WI38 (cell line): ENCODE results near the gene HEY2.

ENCODE experiments used
- H3K4me3 ChIP-seq: 2 replicates; pipeline ENCODE4 v1.5.1; 2011; ENCODE audit warnings: low read depth, mild to moderate bottlenecking, control low read depth, low read length
- TF ChIP-seq, protein P1 (sequence below): IDR thresholded peaks from 2 replicates; pipeline ENCODE4 v1.5.1; 2012; ENCODE audit warnings: low read depth, mild to moderate bottlenecking, control low read depth, low read length

HEY2 gene

DNA sequence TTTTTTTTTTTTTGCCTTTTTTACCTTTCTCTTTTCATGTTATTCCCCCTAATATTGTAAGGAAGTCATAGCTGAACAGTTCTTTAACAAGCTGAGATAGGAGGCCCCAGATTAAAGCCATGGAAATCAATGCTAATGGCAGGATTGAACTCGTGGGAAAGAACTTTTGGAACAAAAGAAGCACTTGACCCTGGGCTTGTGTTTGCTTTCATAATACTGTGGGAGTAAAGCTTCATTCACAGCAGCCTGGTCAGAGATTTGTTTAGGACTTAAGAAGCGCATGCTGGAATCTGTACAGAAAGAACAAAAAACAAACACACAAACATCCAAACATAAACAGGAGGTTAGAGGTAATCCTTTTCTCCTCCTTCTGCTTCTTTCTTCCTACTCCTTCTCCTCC is 5.1 kb downstream of the HEY2 start:
- H3K4me3 ChIP-seq = no peak overlapping the region
- TF ChIP-seq, protein P1, sequence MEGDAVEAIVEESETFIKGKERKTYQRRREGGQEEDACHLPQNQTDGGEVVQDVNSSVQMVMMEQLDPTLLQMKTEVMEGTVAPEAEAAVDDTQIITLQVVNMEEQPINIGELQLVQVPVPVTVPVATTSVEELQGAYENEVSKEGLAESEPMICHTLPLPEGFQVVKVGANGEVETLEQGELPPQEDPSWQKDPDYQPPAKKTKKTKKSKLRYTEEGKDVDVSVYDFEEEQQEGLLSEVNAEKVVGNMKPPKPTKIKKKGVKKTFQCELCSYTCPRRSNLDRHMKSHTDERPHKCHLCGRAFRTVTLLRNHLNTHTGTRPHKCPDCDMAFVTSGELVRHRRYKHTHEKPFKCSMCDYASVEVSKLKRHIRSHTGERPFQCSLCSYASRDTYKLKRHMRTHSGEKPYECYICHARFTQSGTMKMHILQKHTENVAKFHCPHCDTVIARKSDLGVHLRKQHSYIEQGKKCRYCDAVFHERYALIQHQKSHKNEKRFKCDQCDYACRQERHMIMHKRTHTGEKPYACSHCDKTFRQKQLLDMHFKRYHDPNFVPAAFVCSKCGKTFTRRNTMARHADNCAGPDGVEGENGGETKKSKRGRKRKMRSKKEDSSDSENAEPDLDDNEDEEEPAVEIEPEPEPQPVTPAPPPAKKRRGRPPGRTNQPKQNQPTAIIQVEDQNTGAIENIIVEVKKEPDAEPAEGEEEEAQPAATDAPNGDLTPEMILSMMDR = no peak

DNA sequence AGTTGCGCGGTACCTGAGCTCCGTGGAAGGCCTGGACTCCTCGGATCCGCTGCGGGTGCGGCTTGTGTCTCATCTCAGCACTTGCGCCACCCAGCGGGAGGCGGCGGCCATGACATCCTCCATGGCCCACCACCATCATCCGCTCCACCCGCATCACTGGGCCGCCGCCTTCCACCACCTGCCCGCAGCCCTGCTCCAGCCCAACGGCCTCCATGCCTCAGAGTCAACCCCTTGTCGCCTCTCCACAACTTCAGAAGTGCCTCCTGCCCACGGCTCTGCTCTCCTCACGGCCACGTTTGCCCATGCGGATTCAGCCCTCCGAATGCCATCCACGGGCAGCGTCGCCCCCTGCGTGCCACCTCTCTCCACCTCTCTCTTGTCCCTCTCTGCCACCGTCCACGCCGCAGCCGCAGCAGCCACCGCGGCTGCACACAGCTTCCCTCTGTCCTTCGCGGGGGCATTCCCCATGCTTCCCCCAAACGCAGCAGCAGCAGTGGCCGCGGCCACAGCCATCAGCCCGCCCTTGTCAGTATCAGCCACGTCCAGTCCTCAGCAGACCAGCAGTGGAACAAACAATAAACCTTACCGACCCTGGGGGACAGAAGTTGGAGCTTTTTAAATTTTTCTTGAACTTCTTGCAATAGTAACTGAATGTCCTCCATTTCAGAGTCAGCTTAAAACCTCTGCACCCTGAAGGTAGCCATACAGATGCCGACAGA is 9.9 kb downstream of the HEY2 start:
- TF ChIP-seq, protein P1 = peak; percentile 15; the same call in 1 of the 2 replicates
- H3K4me3 ChIP-seq = no peak overlapping the region

DNA sequence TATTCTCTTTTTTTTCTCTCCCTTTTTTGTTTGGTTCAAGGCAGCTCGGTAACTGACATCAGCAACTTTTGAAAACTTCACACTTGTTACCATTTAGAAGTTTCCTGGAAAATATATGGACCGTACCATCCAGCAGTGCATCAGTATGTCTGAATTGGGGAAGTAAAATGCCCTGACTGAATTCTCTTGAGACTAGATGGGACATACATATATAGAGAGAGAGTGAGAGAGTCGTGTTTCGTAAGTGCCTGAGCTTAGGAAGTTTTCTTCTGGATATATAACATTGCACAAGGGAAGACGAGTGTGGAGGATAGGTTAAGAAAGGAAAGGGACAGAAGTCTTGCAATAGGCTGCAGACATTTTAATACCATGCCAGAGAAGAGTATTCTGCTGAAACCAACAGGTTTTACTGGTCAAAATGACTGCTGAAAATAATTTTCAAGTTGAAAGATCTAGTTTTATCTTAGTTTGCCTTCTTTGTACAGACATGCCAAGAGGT is 10.6 kb downstream of the HEY2 start:
- TF ChIP-seq, protein P1 = no peak
- H3K4me3 ChIP-seq = no peak overlapping the region

DNA sequence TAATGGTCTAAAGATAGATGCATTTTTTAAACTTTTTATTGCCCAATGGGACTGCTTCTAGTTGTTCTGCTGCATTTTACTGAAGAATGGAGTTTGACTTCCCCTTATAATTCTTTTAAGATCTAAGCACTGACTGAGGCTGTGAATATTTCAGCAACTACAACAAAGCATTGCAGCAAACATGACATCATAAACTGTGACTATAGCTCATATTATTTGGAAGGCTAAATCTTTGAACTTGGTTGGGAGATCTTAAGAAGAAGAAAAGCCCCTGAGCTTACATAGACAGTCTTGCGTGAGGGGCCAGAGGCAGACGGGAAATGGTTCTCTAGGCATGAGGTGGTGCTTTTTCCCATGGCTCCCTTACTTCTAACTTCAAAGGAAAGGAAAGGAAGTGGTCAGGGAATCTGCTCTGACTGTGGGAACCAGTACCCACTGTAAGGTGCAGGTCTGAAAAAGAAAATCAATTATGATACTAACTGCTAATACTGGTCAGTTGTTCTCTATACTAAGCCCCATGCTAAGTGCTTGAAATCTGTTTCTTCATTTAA is 14.8 kb downstream of the HEY2 start:
- TF ChIP-seq, protein P1 = no peak
- H3K4me3 ChIP-seq = no peak overlapping the region

DNA sequence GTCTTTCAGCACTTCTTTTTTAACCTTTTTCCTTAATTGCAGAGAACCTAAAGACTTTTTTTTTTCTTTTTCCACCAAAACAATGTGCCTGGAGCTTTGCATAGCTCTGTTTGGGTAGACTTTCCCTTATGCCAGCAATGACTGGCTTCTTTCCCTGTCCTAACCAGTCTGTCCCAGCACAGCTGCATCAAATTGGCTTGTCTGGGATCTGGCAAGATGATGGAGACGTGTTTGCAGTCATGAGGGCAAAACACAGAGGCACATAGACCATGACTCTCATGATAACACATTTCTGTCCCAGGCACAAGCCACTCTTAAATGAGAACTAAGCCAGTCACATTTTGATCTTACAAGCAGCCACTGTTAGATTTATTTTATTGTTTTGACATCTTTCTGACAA is 16.5 kb downstream of the HEY2 start:
- TF ChIP-seq, protein P1 = no peak
- no peak overlapping the region for H3K4me3 ChIP-seq

GRCh38 chr6:125766641-125767040 is 17.2 kb downstream of the HEY2 start:
- TF ChIP-seq, protein P1 = no peak
- no peak overlapping the region for H3K4me3 ChIP-seq

DNA sequence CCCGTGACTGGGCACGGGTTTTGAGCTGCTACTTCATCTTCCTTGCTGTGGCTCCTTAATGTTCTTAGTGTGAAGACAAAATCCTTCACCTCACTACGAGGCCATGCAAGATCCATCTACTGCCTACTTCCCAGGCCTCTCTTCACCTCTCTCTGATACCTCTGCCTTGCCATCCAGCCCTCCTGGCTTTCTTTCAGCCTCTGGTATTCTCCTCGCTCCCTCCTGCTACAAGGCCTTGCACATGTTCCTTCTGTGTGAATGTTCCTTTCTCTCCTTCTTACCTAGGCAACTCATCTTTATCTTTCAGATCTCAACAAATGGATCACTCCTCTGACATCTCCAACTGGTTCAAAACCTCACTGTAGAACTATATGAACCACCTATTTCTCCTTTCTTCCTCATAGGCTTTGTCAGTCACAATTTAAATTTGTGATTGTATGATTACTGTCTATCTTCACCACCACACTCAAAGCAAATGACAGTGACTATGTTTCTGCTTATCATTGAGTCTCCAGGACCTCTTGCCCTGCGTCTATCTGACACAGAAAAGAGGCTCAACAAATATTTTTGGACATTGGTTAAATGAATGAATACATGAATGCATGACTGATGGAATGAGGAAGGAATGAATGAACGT is 19.8 kb downstream of the HEY2 start:
- TF ChIP-seq, protein P1 = no peak
- H3K4me3 ChIP-seq = no peak overlapping the region
